ENCODE data around the gene U2AF2.

U2AF2 gene

GRCh38 chr19:55644191-55644833, 10.5 kb upstream of the U2AF2 start:
- FAIRE-seq, result no peak

- no peak for FAIRE-seq
Measured at GRCh38 chr19:55644842-55645511, 9.9 kb upstream of the U2AF2 start.

- no peak for FAIRE-seq
Measured at GRCh38 chr19:55645512-55645881, 9.3 kb upstream of the U2AF2 start.

- no peak for FAIRE-seq
Measured at GRCh38 chr19:55646889-55647731, 7.7 kb upstream of the U2AF2 start.

- no peak for FAIRE-seq
Measured at GRCh38 chr19:55647732-55648584, 6.9 kb upstream of the U2AF2 start, which contains the start of gene CCDC106. TSS of gene CCDC106 (plus strand) at chr19:55648212. CDS start at chr19:55649047, 835 bp downstream.

- FAIRE-seq, result no peak
Measured at GRCh38 chr19:55648585-55649267, 6.1 kb upstream of the U2AF2 start.

- no peak for FAIRE-seq
Measured at GRCh38 chr19:55649268-55650125, 5.3 kb upstream of the U2AF2 start.

- no peak for FAIRE-seq
Measured at GRCh38 chr19:55650126-55650557, 4.7 kb upstream of the U2AF2 start.

GRCh38 chr19:55650602-55651230, 4.1 kb upstream of the U2AF2 start:
- FAIRE-seq, result no peak

GRCh38 chr19:55651236-55651635, 3.6 kb upstream of the U2AF2 start:
- FAIRE-seq, result no peak

- no peak for FAIRE-seq
Measured at GRCh38 chr19:55652311-55653128, 2.3 kb upstream of the U2AF2 start.

GRCh38 chr19:55653651-55654322, 1.0 kb upstream of the U2AF2 start:
- no peak for FAIRE-seq

- peak; percentile 99 for FAIRE-seq
Measured at GRCh38 chr19:55654323-55654867, 440 bp upstream of the U2AF2 start.

- no peak for FAIRE-seq
Measured at GRCh38 chr19:55655648-55656040, 809 bp downstream of the U2AF2 start.

- no peak for FAIRE-seq
Measured at GRCh38 chr19:55656552-55656951, 1.7 kb downstream of the U2AF2 start.

GRCh38 chr19:55656988-55657747, 2.3 kb downstream of the U2AF2 start:
- no peak for FAIRE-seq

- FAIRE-seq, result no peak
Measured at GRCh38 chr19:55658846-55659459, 4.1 kb downstream of the U2AF2 start.

GRCh38 chr19:55659822-55660221, 5.0 kb downstream of the U2AF2 start:
- FAIRE-seq, result no peak
